ENCODE data around the gene TBX1. TPM values are rescaled to one million over a fixed set of nuclear protein-coding genes. Genes with fewer than 3 reads are reported as not detected.

The TBX1 gene
- total and polyA plus RNA-seq, 10 of the 15 experiments (the other 5 are each of a cell fraction or from before 2014, with no cell fraction given) = not detected

DNA sequence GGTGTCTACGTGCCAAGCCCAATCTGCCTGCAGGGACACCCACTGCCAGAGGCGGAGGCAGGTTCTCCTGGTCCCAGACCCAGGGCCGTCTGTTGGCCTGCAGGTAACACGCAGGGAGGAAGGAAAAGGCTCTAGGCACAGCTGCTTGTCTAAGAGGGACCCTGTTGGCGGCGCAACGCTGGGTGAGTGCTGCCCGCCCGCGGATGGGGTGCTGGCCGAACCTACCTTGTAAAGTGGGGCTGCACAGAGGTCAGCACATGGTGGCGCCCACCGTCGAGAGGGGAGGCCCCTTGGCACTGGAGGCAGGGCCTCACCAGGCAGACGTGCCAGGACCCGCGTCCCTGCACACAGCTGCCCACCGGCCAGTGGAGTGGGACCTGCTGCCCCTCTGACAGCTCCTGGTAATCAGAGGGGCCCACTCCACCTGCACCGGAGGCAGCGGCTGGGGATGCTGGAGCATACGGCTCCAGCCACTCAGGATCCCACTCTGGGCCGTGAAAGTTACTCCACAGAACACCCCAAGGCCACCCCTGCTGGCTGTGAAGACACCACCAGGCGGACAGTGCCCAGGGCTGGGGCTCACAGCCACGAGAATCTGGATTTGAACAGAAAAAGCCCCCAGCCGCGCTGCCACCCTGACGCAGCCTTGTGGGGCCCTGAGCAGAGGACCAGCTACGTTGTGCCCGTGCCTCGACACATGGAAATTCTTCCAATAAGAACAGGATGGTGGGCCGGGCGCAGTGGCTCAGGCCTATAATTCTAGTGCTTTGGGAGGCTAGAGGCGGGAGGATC is 24.0 kb downstream of the TBX1 start:
- intact Hi-C loops (cut with micrococcal nuclease; ENCODE audit: unreplicated experiment) = no loop called here
- POLR2A ChIA-PET = no interaction called here
- BruUV-seq (replicated peaks) = no TSS peak
- TF ChIP-seq TCF12 (IDR thresholded peaks at IDR 0.05; ENCODE audit: low read depth, low read length) (no peak), PML (IDR thresholded peaks at IDR 0.05; ENCODE audit: low read length) (no peak), STAT3 (IDR thresholded peaks at IDR 0.05; ENCODE audit: low read depth, low read length) (no peak), RAD51 (IDR thresholded peaks at IDR 0.05) (no peak), RUNX3 (IDR thresholded peaks at IDR 0.05; ENCODE audit: low read length) (no peak), SMC3 (IDR thresholded peaks at IDR 0.05; ENCODE audit: borderline replicate concordance, low read length) (no peak), SMAD5 (IDR thresholded peaks at IDR 0.05; ENCODE audit: low read depth) (no peak), HDAC2 (IDR thresholded peaks at IDR 0.05) (no peak)
- TF ChIP-seq, protein P1, sequence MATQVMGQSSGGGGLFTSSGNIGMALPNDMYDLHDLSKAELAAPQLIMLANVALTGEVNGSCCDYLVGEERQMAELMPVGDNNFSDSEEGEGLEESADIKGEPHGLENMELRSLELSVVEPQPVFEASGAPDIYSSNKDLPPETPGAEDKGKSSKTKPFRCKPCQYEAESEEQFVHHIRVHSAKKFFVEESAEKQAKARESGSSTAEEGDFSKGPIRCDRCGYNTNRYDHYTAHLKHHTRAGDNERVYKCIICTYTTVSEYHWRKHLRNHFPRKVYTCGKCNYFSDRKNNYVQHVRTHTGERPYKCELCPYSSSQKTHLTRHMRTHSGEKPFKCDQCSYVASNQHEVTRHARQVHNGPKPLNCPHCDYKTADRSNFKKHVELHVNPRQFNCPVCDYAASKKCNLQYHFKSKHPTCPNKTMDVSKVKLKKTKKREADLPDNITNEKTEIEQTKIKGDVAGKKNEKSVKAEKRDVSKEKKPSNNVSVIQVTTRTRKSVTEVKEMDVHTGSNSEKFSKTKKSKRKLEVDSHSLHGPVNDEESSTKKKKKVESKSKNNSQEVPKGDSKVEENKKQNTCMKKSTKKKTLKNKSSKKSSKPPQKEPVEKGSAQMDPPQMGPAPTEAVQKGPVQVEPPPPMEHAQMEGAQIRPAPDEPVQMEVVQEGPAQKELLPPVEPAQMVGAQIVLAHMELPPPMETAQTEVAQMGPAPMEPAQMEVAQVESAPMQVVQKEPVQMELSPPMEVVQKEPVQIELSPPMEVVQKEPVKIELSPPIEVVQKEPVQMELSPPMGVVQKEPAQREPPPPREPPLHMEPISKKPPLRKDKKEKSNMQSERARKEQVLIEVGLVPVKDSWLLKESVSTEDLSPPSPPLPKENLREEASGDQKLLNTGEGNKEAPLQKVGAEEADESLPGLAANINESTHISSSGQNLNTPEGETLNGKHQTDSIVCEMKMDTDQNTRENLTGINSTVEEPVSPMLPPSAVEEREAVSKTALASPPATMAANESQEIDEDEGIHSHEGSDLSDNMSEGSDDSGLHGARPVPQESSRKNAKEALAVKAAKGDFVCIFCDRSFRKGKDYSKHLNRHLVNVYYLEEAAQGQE (IDR thresholded peaks at IDR 0.05; ENCODE audit: low read depth, low read length) = no peak
- TF ChIP-seq, protein P2, sequence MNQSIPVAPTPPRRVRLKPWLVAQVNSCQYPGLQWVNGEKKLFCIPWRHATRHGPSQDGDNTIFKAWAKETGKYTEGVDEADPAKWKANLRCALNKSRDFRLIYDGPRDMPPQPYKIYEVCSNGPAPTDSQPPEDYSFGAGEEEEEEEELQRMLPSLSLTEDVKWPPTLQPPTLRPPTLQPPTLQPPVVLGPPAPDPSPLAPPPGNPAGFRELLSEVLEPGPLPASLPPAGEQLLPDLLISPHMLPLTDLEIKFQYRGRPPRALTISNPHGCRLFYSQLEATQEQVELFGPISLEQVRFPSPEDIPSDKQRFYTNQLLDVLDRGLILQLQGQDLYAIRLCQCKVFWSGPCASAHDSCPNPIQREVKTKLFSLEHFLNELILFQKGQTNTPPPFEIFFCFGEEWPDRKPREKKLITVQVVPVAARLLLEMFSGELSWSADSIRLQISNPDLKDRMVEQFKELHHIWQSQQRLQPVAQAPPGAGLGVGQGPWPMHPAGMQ (IDR thresholded peaks at IDR 0.05; ENCODE audit: borderline replicate concordance) = no peak
- TF ChIP-seq, protein P3, sequence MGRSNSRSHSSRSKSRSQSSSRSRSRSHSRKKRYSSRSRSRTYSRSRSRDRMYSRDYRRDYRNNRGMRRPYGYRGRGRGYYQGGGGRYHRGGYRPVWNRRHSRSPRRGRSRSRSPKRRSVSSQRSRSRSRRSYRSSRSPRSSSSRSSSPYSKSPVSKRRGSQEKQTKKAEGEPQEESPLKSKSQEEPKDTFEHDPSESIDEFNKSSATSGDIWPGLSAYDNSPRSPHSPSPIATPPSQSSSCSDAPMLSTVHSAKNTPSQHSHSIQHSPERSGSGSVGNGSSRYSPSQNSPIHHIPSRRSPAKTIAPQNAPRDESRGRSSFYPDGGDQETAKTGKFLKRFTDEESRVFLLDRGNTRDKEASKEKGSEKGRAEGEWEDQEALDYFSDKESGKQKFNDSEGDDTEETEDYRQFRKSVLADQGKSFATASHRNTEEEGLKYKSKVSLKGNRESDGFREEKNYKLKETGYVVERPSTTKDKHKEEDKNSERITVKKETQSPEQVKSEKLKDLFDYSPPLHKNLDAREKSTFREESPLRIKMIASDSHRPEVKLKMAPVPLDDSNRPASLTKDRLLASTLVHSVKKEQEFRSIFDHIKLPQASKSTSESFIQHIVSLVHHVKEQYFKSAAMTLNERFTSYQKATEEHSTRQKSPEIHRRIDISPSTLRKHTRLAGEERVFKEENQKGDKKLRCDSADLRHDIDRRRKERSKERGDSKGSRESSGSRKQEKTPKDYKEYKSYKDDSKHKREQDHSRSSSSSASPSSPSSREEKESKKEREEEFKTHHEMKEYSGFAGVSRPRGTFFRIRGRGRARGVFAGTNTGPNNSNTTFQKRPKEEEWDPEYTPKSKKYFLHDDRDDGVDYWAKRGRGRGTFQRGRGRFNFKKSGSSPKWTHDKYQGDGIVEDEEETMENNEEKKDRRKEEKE (IDR thresholded peaks at IDR 0.05) = no peak
- TF ChIP-seq, protein P4, sequence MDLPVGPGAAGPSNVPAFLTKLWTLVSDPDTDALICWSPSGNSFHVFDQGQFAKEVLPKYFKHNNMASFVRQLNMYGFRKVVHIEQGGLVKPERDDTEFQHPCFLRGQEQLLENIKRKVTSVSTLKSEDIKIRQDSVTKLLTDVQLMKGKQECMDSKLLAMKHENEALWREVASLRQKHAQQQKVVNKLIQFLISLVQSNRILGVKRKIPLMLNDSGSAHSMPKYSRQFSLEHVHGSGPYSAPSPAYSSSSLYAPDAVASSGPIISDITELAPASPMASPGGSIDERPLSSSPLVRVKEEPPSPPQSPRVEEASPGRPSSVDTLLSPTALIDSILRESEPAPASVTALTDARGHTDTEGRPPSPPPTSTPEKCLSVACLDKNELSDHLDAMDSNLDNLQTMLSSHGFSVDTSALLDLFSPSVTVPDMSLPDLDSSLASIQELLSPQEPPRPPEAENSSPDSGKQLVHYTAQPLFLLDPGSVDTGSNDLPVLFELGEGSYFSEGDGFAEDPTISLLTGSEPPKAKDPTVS (IDR thresholded peaks at IDR 0.05; ENCODE audit: low read depth, low read length) = no peak

More for the DNA sequence above, 24.0 kb downstream of the TBX1 start:
- Histone ChIP-seq H3K4me3 (no peak overlapping the region), H3K4me1 (ENCODE audit: control insufficient read depth, insufficient read depth, low read length) (no peaks in the 10 kb centered on the region), H3K79me2 (ENCODE audit: control insufficient read depth, insufficient read depth, low read length) (no peaks in the 10 kb centered on the region), H3K27me3 (replicated peaks in 1 of 2; ENCODE audit: control insufficient read depth in 2 of 2, insufficient read depth in 2 of 2, low read length in 1 of 2) (peaks cover 0 to 2% of the 10 kb centered on the region in 2 experiments; a peak in 1 of 4 replicates), H4K20me1 (ENCODE audit: control insufficient read depth, insufficient read depth) (no peaks in the 10 kb centered on the region), H3K4me2 (ENCODE audit: control insufficient read depth, insufficient read depth) (no peak overlapping the region), H3K36me3 (ENCODE audit: control insufficient read depth in 2 of 2, insufficient read depth in 2 of 2, low read length in 1 of 2) (no peaks in the 10 kb centered on the region), H3K9ac (ENCODE audit: control insufficient read depth, insufficient read depth, low read length) (no peak overlapping the region), H3K9me3 (replicated peaks; ENCODE audit: control insufficient read depth, insufficient read depth, low read length) (no peaks in the 10 kb centered on the region), H3K27ac (ENCODE audit: control insufficient read depth, insufficient read depth) (no peak overlapping the region), H2AFZ (ENCODE audit: control insufficient read depth, low read depth, low read length) (no peak overlapping the region)
- in situ Hi-C loops (cut with MboI) = no loop called here
- no peak for ATAC-seq
- RAD21 ChIA-PET (ENCODE audit: unreplicated experiment) = no interaction called here
- DNase-seq (ENCODE audit: low read depth, low spot score) = no peak
- 82% methylated on average over 29 of the region's 33 CpGs for WGBS (ENCODE audit: insufficient coverage, insufficient replicate concordance, low lambda C conversion rate, missing lambda C conversion rate)
- SMC1A ChIA-PET (ENCODE audit: uncharacterized antibody, unreplicated experiment) = no interaction called here
- CTCF ChIA-PET = no interaction called here
- FAIRE-seq = no peak
